Vagina (tissue), 2 donors: Measurements from ENCODE around the gene SBF2. TPM values are rescaled to one million over a fixed set of nuclear protein-coding genes. Genes with fewer than 3 reads are reported as not detected.
"Not testable (repeated sequence)": the region's sequence is repeated elsewhere in the genome, so short reads cannot be mapped to it uniquely, and the experiment has no call there.

Experiments
- DNase-seq, 2 donors: peaks; one replicate each; pipeline ENCODE4 v3.0.0-alpha.2; 2017; ENCODE audit errors: extremely low spot score in 2 of 2
- H3K27ac ChIP-seq: fragments of 200-600 bp; sonication (generic); one replicate; pipeline ENCODE4 v1.5.1; 2019
- H3K27me3 ChIP-seq: fragments of 200-600 bp; sonication (generic); one replicate; pipeline ENCODE4 v1.5.1; 2019
- H3K36me3 ChIP-seq, 2 donors: fragments of 200-600 bp; sonication (generic); one replicate each; pipeline ENCODE4 v1.5.1; 2017 to 2019
- H3K4me1 ChIP-seq: fragments of 200-600 bp; sonication (generic); one replicate; pipeline ENCODE4 v1.5.1; 2019
- H3K4me3 ChIP-seq, 2 donors: fragments of 200-600 bp; sonication (generic); 1 replicate in 1 of 2; 2 replicates in 1 of 2; pipeline ENCODE4 v1.5.1; 2016 to 2019
- H3K9me3 ChIP-seq: fragments of 200-600 bp; sonication (generic); one replicate; pipeline ENCODE4 v1.5.1; 2019
- POLR2A ChIP-seq, 2 donors: fragments of 450-650 bp; IDR thresholded peaks; one replicate each; pipeline ENCODE4 v1.6.1; 2017; ENCODE audit warnings: antibody characterized with exemption in 2 of 2, mild to moderate bottlenecking in 2 of 2, moderate library complexity in 2 of 2
- POLR2AphosphoS5 ChIP-seq, 2 donors: sonication (generic); formaldehyde crosslinking; IDR thresholded peaks; one replicate each; pipeline ENCODE4 v1.9.0; 2017; ENCODE audit warnings: antibody characterized with exemption in 2 of 2, mild to moderate bottlenecking in 2 of 2, low read depth in 1 of 2; ENCODE audit not compliant: insufficient read depth in 1 of 2
- intact Hi-C: fragments of 100-400 bp; cut with DNase I; formaldehyde crosslinking; loops from one replicate; pipeline ENCODE4 v1.15.1; 2023
- total RNA-seq: library from RNA; depleted of rRNA; stranded (reverse); fragments of >200 nt; gene quantifications from one replicate; pipeline ENCODE4 v1.2.3, GENCODE V29; 2016
- TF ChIP-seq, protein P1 (sequence below), 3 experiments: fragments of 450-650 bp in 2 of 3; fragments of 200-600 bp in 1 of 3; sonication (generic) in 1 of 3; IDR thresholded peaks; one replicate each; pipeline ENCODE4 v1.5.1; 2017 to 2019; ENCODE audit warnings: antibody characterized with exemption in 3 of 3, mild to moderate bottlenecking in 2 of 3, moderate library complexity in 2 of 3

Gene SBF2
- total RNA-seq, 1 donor from 2014 or later = 69.5 TPM

DNA sequence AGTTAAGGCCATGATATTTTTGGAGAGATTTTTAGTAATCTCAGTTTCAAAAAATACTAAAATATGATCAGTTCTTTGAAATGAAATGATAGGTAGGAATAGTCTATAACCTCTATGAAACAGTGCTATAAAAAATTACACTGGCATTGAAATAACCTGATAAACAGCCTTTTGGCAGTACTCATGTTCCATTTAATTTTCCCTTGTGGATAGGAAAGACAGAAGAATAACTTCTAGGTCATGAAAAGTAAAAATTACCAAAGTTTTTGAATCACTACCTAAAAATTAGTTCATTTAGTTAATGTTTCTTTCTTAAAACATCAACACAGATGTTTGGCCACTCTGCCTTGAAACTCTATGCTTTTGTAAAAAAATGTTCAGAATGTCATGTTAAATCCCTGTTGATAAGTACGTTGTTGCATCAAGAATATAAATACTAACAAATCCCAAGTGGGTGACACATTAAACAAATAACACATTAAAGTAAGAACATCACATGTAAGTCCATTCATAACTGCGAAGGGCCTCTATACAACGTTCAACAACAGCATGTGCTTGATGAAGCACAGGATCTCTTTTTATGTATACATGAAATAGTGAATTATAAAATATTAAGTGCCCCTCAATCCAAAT, 339.9 kb downstream of the SBF2 start:
- H3K9me3 ChIP-seq = no peaks in the 10 kb centered on the region
- no peak for TF ChIP-seq POLR2A (IDR thresholded peaks at IDR 0.05)
- peak in 1 of 2 donors; percentile 13 for TF ChIP-seq POLR2AphosphoS5 (IDR thresholded peaks at IDR 0.05; ENCODE audit: insufficient read depth in 1 of 2, low read depth in 1 of 2)
- intact Hi-C loops = no loop called here
- H3K27ac ChIP-seq = no peak overlapping the region
- H3K4me1 ChIP-seq = peaks cover 22% of the 10 kb centered on the region
- H3K4me3 ChIP-seq = no peak overlapping the region
- no peak for DNase-seq
- H3K27me3 ChIP-seq = no peaks in the 10 kb centered on the region
- H3K36me3 ChIP-seq = peaks cover 0 to 3% of the 10 kb centered on the region in 2 donors

DNA sequence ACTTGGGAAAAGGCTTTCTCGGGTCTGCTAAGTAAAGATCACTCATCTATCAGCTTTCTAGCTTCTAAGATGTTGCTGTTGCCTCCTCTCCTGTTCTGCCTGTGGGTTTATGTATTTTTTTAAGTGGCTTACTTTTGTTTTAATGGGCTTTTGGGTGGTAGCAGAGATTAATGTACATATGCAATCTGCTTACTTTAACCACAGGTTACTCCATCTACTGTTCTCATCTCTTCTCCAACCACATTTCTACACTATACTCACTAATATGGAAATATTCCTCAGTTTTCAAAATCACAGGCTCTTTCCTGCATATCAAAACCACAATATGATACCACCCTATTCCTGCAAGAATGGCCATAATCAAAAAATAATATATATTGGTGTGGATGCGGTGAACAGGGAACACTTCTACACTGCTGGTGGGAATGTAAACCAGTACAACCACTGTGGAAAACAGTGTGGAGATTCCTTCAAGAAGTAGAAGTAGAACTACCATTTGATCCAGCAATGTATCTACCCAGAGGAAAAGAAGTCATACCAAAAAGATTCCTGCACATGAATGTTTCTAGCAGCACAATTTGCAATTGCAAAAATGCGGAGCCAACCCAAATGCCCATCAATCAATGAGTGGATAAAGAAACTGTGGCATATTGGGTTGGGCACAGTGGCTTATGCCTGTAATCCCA, 341.4 kb downstream of the SBF2 start:
- Histone ChIP-seq H3K36me3 (no peaks in the 10 kb centered on the region), H3K27ac (peak overlapping the region; percentile 50), H3K27me3 (no peaks in the 10 kb centered on the region), H3K9me3 (no peaks in the 10 kb centered on the region), H3K4me3 (no peak overlapping the region), H3K4me1 (peaks cover 22% of the 10 kb centered on the region)
- DNase-seq = no peak
- intact Hi-C loops = no loop called here
- TF ChIP-seq, protein P1, sequence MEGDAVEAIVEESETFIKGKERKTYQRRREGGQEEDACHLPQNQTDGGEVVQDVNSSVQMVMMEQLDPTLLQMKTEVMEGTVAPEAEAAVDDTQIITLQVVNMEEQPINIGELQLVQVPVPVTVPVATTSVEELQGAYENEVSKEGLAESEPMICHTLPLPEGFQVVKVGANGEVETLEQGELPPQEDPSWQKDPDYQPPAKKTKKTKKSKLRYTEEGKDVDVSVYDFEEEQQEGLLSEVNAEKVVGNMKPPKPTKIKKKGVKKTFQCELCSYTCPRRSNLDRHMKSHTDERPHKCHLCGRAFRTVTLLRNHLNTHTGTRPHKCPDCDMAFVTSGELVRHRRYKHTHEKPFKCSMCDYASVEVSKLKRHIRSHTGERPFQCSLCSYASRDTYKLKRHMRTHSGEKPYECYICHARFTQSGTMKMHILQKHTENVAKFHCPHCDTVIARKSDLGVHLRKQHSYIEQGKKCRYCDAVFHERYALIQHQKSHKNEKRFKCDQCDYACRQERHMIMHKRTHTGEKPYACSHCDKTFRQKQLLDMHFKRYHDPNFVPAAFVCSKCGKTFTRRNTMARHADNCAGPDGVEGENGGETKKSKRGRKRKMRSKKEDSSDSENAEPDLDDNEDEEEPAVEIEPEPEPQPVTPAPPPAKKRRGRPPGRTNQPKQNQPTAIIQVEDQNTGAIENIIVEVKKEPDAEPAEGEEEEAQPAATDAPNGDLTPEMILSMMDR (IDR thresholded peaks at IDR 0.05) = no peak
- no peak for TF ChIP-seq POLR2A (IDR thresholded peaks at IDR 0.05)

DNA sequence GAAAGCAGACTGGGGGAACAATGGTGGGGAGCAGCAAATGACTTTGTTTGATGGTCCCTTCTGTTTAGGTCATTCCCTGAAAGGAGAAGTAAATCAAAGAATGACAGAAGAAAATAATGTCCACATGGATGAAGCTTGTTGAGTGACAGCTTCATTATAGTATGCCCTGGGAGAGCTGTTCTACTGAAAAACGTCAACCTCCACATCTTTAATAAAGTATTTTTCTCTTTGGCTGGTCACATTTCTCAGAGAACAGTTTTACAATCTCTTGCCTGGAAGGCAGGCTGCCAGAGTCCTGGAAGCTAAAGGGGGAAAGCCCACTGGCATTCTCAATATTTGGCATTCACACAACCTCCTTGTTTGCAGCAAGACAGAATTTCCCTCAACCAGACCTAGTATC, 342.2 kb downstream of the SBF2 start:
- Histone ChIP-seq H3K27me3 (no peaks in the 10 kb centered on the region), H3K9me3 (no peaks in the 10 kb centered on the region), H3K4me3 (no peak overlapping the region), H3K36me3 (no peaks in the 10 kb centered on the region), H3K4me1 (peaks cover 22% of the 10 kb centered on the region), H3K27ac (peak overlapping the region; percentile 50)
- TF ChIP-seq POLR2AphosphoS5 (IDR thresholded peaks at IDR 0.05; ENCODE audit: insufficient read depth in 1 of 2, low read depth in 1 of 2) (no peak), POLR2A (IDR thresholded peaks at IDR 0.05) (no peak)
- TF ChIP-seq, protein P1 (IDR thresholded peaks at IDR 0.05) = no peak
- intact Hi-C loops = no loop called here
- no peak for DNase-seq

DNA sequence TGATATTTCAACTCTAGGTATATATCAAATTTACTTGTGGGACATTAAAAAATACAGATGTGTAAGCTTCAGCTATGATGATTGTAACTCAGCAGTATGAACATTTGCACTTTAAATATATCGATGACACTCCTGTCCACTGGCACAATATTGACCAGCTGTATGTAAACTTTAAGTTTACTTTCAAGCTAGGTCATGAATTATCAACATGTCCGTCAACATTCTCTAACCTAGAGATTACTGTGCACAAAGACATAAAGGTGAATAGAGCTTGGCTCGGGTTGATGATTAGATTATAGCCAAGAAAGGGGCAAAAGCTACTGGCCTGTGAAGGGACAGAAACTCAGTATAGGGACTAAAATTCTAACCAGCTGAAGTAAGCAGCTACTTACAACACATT, 343.6 kb downstream of the SBF2 start:
- DNase-seq = no peak
- Histone ChIP-seq H3K9me3 (no peaks in the 10 kb centered on the region), H3K36me3 (no peaks in the 10 kb centered on the region), H3K27me3 (no peaks in the 10 kb centered on the region), H3K4me1 (peaks cover 22% of the 10 kb centered on the region), H3K27ac (no peak overlapping the region), H3K4me3 (no peak overlapping the region)
- TF ChIP-seq, protein P1 (IDR thresholded peaks at IDR 0.05) = no peak
- TF ChIP-seq POLR2AphosphoS5 (IDR thresholded peaks at IDR 0.05; ENCODE audit: insufficient read depth in 1 of 2, low read depth in 1 of 2) = no peak
- TF ChIP-seq POLR2A (IDR thresholded peaks at IDR 0.05) = no peak
- intact Hi-C loops = no loop called here

DNA sequence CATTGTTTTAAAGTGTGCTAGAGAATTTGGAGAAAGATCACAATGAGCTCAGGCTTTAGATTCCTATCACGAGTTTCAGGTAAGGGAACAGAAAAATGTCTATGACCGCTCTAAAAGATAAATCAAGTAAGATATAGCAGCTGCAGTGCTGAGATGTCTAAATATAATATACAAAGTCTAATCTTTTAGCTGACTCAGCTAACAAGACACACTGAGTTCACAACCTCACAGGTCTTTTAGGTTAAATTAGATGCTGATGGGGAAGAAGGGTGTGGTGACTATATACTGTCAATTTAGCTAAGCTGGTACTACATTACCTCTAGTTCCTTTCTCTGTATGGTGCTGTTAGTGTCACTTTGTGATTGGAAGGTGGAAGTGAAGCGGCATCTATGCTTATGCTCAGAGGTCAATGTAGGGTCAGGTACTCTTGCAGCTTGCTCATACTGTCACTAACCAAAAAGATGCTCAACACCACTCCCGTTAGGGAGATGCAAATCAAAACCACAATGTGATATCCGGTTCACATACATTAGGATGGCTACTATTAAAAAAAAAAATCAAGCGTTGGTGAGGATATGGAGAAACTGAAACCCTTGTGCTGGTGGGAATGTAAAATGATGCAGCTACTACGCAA, 346.7 kb downstream of the SBF2 start:
- Histone ChIP-seq H3K27me3 (no peaks in the 10 kb centered on the region), H3K4me3 (no peak overlapping the region), H3K9me3 (no peaks in the 10 kb centered on the region), H3K27ac (no peak overlapping the region), H3K36me3 (no peaks in the 10 kb centered on the region), H3K4me1 (peaks cover 14% of the 10 kb centered on the region)
- TF ChIP-seq POLR2AphosphoS5 (IDR thresholded peaks at IDR 0.05; ENCODE audit: insufficient read depth in 1 of 2, low read depth in 1 of 2) (no peak), POLR2A (IDR thresholded peaks at IDR 0.05) (no peak)
- TF ChIP-seq, protein P1 (IDR thresholded peaks at IDR 0.05) = no peak
- intact Hi-C loops = no loop called here
- DNase-seq = no peak

DNA sequence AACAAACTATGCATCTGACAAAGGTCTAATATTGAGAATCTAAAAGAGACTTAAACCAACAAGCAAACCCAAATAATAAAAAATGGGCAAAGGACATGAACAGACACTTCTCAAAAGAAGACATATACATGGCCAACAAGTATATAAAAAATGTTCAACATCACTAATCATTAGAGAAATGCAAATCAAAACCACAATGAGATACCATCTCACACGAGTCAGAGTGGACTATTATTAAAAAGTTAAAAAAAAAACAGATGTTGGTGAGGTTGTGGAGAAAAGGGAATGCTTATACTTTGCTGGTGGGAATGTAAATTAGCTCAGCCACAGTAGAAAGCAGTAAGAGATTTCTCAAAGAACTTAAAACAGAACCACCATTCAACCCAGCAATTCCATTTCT, 348.3 kb downstream of the SBF2 start:
- H3K4me3 ChIP-seq, DNase-seq, H3K36me3 ChIP-seq, intact Hi-C loops, H3K27me3 ChIP-seq, H3K4me1 ChIP-seq, H3K27ac ChIP-seq, H3K9me3 ChIP-seq: not testable (repeated sequence)
